Fibroblast of lung (primary cell): ENCODE measurements around the gene PRDM16. TPM values are rescaled to one million over a fixed set of nuclear protein-coding genes. Genes with fewer than 3 reads are reported as not detected.

ENCODE experiments used
- DNase-seq, 2 donors: peaks; one replicate each; pipeline versions ENCODE4 v3.0.0 to v3.0.0-alpha.2; 2010; ENCODE audit warnings: low read depth in 2 of 2
- H2AFZ ChIP-seq: 2 replicates; pipeline ENCODE4 v1.5.1; 2012; ENCODE audit warnings: low read length, control low read depth, inconsistent platforms
- H3K27ac ChIP-seq: 2 replicates; pipeline ENCODE4 v1.5.1; 2011; ENCODE audit warnings: low read length, control low read depth; ENCODE audit not compliant: insufficient read depth
- H3K27me3 ChIP-seq: 2 replicates; pipeline ENCODE4 v1.5.1; 2011; ENCODE audit warnings: mild to moderate bottlenecking, low read length; ENCODE audit not compliant: control insufficient read depth, insufficient read depth
- H3K36me3 ChIP-seq: 2 replicates; pipeline ENCODE4 v1.5.1; 2011; ENCODE audit warnings: low read length; ENCODE audit not compliant: control insufficient read depth, insufficient read depth
- H3K4me1 ChIP-seq: 2 replicates; pipeline ENCODE4 v1.5.1; 2011; ENCODE audit warnings: low read length; ENCODE audit not compliant: control insufficient read depth, insufficient read depth; ENCODE audit errors: extremely low read depth
- H3K4me2 ChIP-seq: 2 replicates; pipeline ENCODE4 v1.5.1; 2011; ENCODE audit warnings: low read length, control low read depth; ENCODE audit not compliant: insufficient read depth; ENCODE audit errors: extremely low read depth
- H3K4me3 ChIP-seq, 4 experiments: fragments of 200-600 bp in 1 of 4; sonication (generic) in 1 of 4; replicated peaks in 1 of 4; 2 replicates each; pipeline ENCODE4 v1.5.1; 2011 to 2016; ENCODE audit warnings: low read length in 4 of 4, low read depth in 3 of 4, mild to moderate bottlenecking in 3 of 4, control low read depth in 2 of 4, inconsistent platforms in 1 of 4, mixed read lengths in 1 of 4; ENCODE audit not compliant: insufficient read depth in 1 of 4; ENCODE audit errors: control extremely low read depth in 1 of 4
- H3K79me2 ChIP-seq: 2 replicates; pipeline ENCODE4 v1.5.1; 2012; ENCODE audit warnings: mild to moderate bottlenecking, low read length, inconsistent platforms; ENCODE audit not compliant: control insufficient read depth, insufficient read depth
- H3K9ac ChIP-seq: 2 replicates; pipeline ENCODE4 v1.5.1; 2011; ENCODE audit warnings: mild to moderate bottlenecking, low read length, control low read depth; ENCODE audit not compliant: insufficient read depth
- H3K9me3 ChIP-seq: 2 replicates; pipeline ENCODE4 v1.5.1; 2012; ENCODE audit warnings: low read depth, low read length; ENCODE audit not compliant: control insufficient read depth, insufficient read depth
- H4K20me1 ChIP-seq: 2 replicates; pipeline ENCODE4 v1.5.1; 2011; ENCODE audit warnings: low read length; ENCODE audit not compliant: control insufficient read depth, insufficient read depth; ENCODE audit errors: extremely low read depth
- EZH2 ChIP-seq: IDR thresholded peaks from 2 replicates; pipeline ENCODE4 v1.5.1; 2012; ENCODE audit warnings: low read length, control low read depth, mild to moderate bottlenecking; ENCODE audit errors: missing control alignments
- polyA plus RNA-seq, 2 donors: library from polyadenylated mRNA; depleted of rRNA in 1 of 2; stranded (reverse) in 1 of 2; unstranded in 1 of 2; fragments of >200 nt; gene quantifications; 2 replicates each; pipeline ENCODE4 v1.2.1, GENCODE V29; 2011 to 2012; ENCODE audit warnings: missing spikeins in 1 of 2
- total RNA-seq: library from RNA; depleted of rRNA; stranded (reverse); fragments of >200 nt; gene quantifications from 2 replicates; pipeline ENCODE4 v1.2.1, GENCODE V29; 2014
- TF ChIP-seq, protein P1 (sequence below), 2 donors: IDR thresholded peaks in 1 of 2; conservative IDR thresholded peaks in 1 of 2; 1 replicate in 1 of 2; 2 replicates in 1 of 2; pipeline ENCODE4 v1.5.1; 2011 to 2012; ENCODE audit warnings: low read length in 2 of 2, control low read depth in 1 of 2, inconsistent platforms in 1 of 2, low read depth in 1 of 2, mild to moderate bottlenecking in 1 of 2

PRDM16 gene
- total and polyA plus RNA-seq, 2 donors (not counting 1 experiment from before 2014, with no cell fraction given) = 0.30 to 1.8 TPM

DNA sequence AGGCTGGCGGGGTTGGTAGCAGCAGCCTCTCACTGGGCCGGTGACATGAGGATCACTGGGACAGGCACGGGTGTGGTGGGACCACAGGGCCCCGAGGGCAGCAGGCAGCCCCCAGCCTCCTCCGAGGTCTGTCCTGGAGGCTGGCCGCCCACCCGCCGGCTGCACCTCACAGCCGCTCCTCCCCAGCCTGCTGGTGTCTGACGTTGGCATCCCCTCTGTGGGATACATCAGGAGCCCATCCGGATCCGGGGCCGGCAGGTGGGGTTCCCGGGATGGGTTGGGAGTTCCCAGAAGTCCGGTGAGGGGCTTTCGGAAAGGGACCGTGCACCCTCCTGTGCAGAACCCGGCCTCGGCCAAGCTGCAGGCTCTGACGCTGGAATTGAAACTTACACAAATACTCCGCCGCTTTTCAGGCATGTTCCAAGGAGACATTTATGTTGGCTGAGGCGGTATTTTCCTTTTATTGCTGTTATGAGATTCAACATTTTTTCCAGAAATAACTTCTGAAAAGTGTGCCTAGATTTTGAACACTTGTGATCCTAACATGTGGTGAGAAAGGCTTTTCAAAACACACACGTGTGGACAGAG lies 243.4 kb downstream of the PRDM16 start:
- no peak for DNase-seq
- H3K27ac ChIP-seq = peak overlapping the region; percentile 99
- H3K79me2 ChIP-seq = no peaks in the 10 kb centered on the region
- H2AFZ ChIP-seq = no peak overlapping the region
- no peaks in the 10 kb centered on the region for H3K9me3 ChIP-seq
- H3K4me3 ChIP-seq = no peak overlapping the region
- H3K4me1 ChIP-seq = peaks cover 23% of the 10 kb centered on the region
- peak overlapping the region; percentile 4 for H3K4me2 ChIP-seq
- no peak for TF ChIP-seq EZH2
- TF ChIP-seq, protein P1, sequence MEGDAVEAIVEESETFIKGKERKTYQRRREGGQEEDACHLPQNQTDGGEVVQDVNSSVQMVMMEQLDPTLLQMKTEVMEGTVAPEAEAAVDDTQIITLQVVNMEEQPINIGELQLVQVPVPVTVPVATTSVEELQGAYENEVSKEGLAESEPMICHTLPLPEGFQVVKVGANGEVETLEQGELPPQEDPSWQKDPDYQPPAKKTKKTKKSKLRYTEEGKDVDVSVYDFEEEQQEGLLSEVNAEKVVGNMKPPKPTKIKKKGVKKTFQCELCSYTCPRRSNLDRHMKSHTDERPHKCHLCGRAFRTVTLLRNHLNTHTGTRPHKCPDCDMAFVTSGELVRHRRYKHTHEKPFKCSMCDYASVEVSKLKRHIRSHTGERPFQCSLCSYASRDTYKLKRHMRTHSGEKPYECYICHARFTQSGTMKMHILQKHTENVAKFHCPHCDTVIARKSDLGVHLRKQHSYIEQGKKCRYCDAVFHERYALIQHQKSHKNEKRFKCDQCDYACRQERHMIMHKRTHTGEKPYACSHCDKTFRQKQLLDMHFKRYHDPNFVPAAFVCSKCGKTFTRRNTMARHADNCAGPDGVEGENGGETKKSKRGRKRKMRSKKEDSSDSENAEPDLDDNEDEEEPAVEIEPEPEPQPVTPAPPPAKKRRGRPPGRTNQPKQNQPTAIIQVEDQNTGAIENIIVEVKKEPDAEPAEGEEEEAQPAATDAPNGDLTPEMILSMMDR (conservative IDR thresholded peaks at IDR 0.05 in 1 of 2, IDR thresholded peaks at IDR 0.05 in 1 of 2; ENCODE audit: low read depth in 1 of 2, low read length in 2 of 2) = no peak
- peak overlapping the region; percentile 89 for H3K9ac ChIP-seq
- no peaks in the 10 kb centered on the region for H3K27me3 ChIP-seq
- H4K20me1 ChIP-seq = no peaks in the 10 kb centered on the region
- H3K36me3 ChIP-seq = no peaks in the 10 kb centered on the region

DNA sequence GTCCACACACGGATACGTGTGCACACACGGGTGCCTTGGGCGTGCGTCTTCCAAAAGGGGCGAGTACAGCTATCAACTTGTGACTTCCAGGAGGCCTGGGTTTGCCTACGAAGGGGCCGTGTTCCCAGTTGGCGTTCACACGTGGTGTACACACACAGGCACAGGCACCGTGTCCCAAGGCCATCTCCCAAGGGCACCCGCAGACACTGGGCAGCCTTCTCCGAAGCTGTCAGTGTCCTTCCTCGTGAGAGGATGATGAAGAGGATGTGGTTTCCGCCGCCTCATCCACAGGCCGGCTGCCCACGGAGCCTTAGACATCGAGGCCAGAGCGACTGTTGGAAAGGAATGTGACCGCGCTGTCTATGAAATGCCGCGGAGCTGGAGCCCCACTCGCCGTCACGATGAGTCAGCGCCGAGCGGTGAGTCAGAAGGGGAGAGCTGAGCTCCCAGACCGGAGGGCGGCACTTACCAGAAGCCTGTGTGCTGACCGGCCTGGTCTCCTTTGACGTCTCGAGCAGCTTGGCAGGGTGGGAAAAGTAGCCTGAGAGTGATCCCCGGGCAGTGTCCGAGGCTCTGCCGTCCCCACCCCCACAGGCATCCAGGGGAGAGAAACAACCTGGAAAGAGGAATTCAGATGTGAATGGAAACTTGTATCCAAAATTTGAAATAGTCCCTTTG lies 244.0 kb downstream of the PRDM16 start:
- Histone ChIP-seq H3K9ac (peak overlapping the region; percentile 89), H3K4me1 (peaks cover 23% of the 10 kb centered on the region), H3K36me3 (no peaks in the 10 kb centered on the region), H4K20me1 (no peaks in the 10 kb centered on the region), H3K79me2 (no peaks in the 10 kb centered on the region), H3K4me3 (peak overlapping the region in 1 of 4 experiments; percentile 38), H3K27me3 (no peaks in the 10 kb centered on the region), H3K4me2 (peak overlapping the region; percentile 75), H3K27ac (peak overlapping the region; percentile 99), H2AFZ (peak overlapping the region; percentile 9), H3K9me3 (no peaks in the 10 kb centered on the region)
- TF ChIP-seq, protein P1 (conservative IDR thresholded peaks at IDR 0.05 in 1 of 2, IDR thresholded peaks at IDR 0.05 in 1 of 2; ENCODE audit: low read depth in 1 of 2, low read length in 2 of 2) = no peak
- TF ChIP-seq EZH2 = no peak
- peak; percentile 98 to 100 for DNase-seq

DNA sequence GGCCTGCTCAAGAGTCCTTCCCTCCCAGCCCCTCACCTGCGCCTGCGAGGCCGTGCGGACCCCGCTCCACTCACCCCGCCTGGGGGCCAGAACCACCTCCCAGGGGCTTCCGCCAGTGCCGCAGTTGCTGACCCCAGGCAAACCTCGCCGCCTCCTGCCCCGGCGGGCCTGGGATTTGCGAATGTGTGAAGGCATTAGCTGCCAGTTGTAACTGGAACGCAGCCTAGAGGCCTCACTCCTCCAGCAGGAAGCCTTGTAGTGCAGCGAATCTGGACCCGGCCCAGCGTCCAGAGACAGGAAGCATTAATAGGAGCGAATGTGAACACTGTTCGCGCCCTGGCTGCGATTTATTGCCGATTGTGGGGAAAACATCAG lies 244.6 kb downstream of the PRDM16 start:
- peak; percentile 95 for DNase-seq
- Histone ChIP-seq H3K9me3 (no peaks in the 10 kb centered on the region), H3K27ac (peak overlapping the region; percentile 99), H3K79me2 (no peaks in the 10 kb centered on the region), H3K4me2 (peak overlapping the region; percentile 75), H2AFZ (no peak overlapping the region), H4K20me1 (no peaks in the 10 kb centered on the region), H3K4me1 (peaks cover 23% of the 10 kb centered on the region), H3K27me3 (no peaks in the 10 kb centered on the region), H3K4me3 (peak overlapping the region in 1 of 4 experiments; percentile 38), H3K36me3 (no peaks in the 10 kb centered on the region), H3K9ac (peak overlapping the region; percentile 89)
- TF ChIP-seq EZH2 = no peak
- TF ChIP-seq, protein P1 (conservative IDR thresholded peaks at IDR 0.05 in 1 of 2, IDR thresholded peaks at IDR 0.05 in 1 of 2; ENCODE audit: low read depth in 1 of 2, low read length in 2 of 2) = no peak
